ENCODE results near the gene HDAC4.

- TF ChIP-seq CTCF (conservative IDR thresholded peaks at IDR 0.05) = no peak
- TF ChIP-seq EZH2 (IDR thresholded peaks at IDR 0.05; ENCODE audit: low read depth) = no peak
Observed at GRCh38 chr2:239047861-239048260, 353.0 kb downstream of the HDAC4 start.
